GM18520 (cell line): ENCODE data around the gene NPB.

Source experiments
- ATAC-seq: cut with Tn5 transposase; IDR thresholded peaks from one replicate; pipeline ENCODE4 v1.9.1; 2021; ENCODE audit not compliant: unreplicated experiment

The NPB gene

GRCh38 chr17:81939218-81939617, 37.2 kb downstream of the NPB start:
- ATAC-seq = no peak

DNA sequence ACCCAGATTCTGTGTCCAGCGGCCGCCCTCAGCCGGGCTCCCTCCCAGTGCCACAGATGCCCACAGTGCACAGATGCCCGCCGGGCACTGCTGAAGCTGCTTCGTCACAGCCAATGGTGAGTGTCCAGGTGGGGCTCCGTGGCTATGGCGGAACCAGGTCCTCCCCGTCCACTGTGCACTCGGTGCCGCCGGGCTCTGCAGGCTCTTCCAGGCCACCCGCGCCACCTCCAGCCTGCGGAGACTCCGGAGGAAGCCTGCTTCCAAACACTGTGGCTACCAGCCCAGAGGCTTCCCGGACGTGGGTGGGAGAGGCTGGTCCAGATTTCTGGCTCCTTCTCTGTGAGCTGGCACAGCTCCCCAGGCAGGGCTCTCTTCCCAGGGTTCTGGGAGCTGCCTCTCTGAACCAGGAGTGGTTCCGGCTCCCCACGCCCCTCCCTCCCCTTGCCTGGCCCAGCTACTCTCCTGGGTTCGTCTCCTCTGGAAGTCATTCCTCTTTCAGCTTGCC, 37.9 kb downstream of the NPB start:
- no peak for ATAC-seq

DNA sequence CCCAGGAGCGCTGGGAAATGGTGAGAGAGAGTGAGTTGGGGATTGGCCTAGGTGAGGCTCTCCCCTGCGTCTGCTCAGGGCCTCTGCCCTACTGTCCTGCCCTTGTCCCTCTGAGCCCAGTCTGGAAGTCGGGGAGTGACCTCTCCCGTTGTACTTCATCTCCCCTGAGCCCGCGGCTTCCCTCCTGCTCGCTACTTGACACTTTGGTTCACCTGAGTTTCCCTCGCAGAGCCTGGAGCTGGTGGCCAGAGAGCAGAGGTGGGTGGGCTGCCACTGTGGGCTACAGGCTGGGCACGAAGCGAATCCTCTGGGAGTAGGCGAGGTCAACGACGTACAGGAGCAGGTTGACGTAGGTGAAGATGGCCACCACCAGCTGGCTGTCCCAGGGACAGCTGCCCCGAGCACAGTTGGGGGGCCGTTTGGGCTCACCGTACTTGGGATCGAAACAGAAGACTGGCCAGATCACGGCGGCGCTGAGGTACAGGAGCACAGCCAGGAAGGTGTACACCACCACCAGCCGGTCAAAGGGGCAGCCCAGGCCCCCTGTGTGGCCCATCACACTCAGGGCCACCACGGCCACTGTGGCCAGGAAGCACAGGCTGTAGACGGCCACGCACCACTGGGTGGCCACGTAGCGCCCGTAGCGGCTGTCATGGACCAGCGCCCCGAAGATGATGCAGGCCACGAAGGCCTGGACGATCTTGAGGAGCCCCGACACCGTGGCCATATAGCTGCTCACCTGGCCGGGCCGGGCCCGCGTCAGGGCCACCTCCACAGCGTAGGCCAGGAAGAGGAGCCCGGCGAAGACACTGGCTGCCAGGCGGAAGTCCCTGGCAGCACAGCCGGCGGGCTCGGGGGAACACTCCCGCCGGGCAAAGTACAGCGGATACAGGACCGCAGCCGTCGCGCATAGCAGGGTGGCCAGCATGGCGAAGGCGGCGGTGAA, 38.8 kb downstream of the NPB start:
- ATAC-seq = no peak

DNA sequence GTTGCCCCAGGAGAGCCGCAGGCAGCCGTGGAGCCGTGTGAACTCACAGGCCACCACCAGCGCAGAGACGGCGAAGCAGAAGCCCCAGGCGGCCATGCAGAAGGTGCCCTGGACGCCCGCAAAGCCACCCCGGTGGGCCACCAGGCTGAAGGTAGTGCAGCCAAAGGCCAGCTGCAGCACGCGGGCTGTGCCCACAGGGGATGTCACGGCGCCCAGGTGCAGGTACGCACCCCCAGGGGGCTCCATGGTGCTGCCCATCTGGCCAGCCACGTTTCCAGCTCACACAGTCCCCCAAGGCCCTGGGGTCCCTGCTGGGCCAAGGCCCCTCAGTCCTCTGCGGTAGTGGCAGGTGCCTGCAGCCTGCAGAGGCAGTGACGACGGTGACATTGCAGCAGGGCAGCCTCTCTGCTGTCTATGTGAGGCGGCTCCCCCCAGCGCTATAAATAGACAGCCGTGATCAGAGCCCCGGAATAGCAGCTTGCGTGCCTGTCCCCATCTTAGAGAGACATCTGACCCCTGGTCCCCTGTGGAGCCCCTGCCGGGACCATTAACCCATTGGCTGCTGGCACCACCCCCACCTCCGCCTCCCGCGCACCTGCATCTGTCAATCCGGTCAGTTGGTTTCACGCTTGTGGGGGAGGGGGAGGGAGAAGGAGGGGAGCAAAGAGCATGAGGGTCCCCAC, 39.6 kb downstream of the NPB start:
- ATAC-seq = no peak

DNA sequence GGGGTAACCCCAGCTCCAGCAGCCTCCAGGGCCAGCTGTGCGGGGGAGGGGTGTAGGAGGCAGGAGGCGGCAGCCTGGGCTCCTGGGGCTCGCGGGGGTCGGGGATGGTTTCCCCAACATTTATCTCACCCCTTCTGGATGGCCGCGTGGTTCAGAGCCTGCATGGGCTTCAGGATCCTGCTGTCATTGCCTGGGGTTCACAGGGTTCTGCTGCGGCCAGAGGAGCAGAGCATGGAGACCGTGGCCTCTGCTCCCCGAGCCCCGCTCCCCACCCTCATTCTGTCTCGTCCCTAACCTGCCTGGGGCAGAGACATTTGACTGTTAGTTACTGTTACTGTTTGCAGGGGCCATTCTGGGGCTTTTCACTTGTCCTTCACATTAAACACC, 40.1 kb downstream of the NPB start:
- ATAC-seq = no peak

GRCh38 chr17:81944858-81945257, 42.8 kb downstream of the NPB start:
- no peak for ATAC-seq

GRCh38 chr17:81947189-81947588, 45.2 kb downstream of the NPB start, which contains the start of gene MYADML2:
Gene MYADML2, minus strand, starts transcription at chr17:81947233. Its CDS starts 5,492 bp downstream, at chr17:81941741.
- ATAC-seq = no peak

GRCh38 chr17:81948635-81949378, 46.8 kb downstream of the NPB start:
- no peak for ATAC-seq

- ATAC-seq = no peak
Observed at GRCh38 chr17:81950501-81950900, 48.5 kb downstream of the NPB start.

DNA sequence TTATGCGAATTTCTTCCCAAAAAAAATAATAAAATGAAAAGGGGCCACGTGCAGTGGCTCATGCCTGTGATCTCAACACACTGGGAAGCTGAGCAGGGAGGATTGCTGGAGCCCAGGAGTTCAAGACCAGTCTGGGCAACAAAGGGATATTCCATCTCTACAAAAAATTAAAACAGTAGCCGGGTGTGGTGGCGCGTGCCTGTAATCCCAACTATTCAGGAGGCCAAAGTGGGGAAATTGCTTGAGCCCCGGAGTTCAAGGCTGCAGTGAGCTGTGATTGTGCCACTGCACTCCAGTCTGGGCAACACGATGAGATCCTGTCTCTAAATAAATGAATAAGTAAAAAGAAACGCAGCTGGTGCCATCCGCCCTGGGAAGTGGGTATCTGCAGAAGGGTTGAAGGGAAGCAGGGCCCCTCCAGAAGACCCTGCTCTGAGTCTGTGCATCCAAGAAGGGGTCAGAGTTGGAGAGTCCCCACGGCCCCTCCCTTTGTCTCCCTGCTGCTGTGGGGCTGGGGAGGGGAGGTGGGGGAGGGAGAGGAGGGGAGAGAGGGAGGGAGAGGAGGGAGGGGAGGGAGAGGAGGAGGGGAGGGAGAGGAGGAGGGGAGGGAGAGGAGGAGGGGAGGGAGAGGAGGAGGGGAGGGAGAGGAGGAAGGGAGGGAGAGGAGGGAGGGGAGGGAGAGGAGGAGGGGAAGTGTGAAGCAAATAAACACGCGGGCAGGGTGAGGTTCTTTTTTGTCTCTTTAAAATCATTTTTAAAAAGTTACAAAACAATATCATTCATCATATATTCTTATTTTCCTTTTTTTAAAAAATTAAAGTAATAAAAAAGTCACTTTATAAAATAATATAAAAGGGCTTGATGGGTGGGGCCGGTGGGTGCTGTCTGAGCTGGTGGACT, 50.0 kb downstream of the NPB start:
- no peak for ATAC-seq
